Activated gamma-delta T cell treated with Interleukin-2 at 50 U/mL for 16 hours (primary cell): ENCODE results near the gene TMEM91.
A peak's percentile ranks its signal among the peaks of the same experiment; 100 is the strongest.
"Not testable (repeated sequence)": the region's sequence is repeated elsewhere in the genome, so short reads cannot be mapped to it uniquely, and the experiment has no call there.

ENCODE experiments used
- DNase-seq: peaks from one replicate; pipeline ENCODE4 v3.0.0-alpha.2; 2020

Gene TMEM91

DNA sequence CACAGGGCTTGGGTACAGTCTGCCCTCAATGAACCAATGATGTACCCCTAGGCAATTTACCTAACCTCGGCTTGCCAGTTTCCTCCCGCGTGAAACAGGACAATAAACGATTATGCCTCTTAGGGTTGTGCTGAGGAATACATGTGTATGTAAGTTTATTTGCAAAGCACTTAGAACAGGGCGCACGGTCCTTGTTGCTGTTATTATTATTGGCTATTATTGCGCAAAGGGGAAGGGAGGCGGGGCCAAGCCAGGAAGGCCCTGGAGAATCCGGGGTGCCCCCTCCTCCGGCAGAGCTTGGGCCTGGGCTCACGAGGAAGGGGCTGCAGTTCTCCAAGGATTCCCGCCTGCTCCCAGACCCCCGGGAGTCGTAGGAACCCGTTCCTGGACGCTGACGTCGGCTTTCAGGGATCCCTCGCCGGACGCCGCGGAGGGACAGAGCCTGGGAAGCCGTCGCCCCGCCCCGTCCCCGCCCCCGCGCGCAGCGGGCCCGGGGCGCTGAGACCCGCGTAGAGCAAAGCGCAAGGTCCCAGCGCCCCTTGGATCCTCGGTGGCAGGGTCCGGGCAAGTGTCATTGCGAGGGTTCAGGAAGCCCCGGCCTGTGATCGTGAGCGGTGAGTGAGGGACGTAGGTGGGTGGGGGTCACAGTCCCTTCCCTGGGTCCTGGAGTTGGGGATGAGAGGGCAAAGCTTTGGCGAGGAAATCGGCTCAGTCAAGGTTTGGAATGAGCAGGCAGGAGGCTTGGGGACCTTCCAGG lies at the start of gene TMEM91:
TSS of gene TMEM91 (plus strand) at position 293 of the 757 bp plus-strand sequence. CDS start 1,777 bp downstream, outside the sequence.
- no peak for DNase-seq

DNA sequence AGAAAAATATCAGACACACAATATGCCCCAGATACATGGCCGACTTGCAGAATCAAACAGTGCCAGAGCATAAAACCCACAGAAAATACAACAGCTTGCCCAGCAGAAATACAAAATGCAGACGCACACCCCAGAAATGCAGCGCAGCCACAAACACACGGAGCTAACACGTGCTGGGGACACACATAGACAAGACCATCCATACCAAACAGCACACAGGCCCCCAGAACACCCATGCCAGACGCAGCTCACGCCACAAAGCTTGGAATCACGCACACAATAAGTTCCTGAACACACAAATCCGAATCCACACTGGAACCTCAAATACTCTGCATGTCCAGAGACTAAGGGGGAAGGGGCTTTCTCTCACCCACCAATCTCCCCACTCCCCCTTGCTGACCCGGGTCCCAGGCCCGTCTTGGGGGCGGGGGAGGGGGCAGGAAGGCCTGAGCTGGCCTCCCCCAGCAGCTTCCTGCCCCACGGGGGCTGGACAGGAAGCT lies 49.2 kb upstream of the TMEM91 start:
- no peak for DNase-seq

DNA sequence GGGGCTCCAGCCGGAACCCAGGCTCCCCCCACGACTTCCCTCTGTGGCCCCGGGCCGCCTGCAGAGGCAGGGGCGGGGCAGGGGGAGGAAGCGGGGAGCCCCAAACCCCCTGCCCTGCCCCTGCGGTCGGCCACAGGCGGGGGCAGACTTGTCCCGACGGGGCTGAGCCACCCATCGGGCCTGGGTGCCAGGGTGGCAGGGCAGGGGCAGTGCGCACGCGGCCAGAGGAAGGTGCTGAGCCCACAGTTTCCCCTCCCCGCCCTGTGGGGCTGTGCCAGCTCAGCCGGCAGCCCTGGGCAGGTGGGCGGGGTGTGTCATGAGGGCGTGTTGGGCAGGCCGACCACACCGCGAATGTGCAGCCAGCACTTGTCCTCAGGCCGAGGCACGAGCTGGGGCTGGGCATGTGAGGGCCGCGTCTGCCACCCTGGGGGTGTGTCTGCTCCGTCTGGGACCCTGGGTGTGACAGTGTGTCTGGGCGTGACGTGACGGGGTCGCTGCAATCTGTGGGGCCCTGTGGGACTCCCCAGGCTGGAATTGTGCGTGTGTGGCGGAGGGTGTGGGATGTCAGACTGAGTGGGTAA lies 48.7 kb upstream of the TMEM91 start:
- DNase-seq: peak; percentile 85

DNA sequence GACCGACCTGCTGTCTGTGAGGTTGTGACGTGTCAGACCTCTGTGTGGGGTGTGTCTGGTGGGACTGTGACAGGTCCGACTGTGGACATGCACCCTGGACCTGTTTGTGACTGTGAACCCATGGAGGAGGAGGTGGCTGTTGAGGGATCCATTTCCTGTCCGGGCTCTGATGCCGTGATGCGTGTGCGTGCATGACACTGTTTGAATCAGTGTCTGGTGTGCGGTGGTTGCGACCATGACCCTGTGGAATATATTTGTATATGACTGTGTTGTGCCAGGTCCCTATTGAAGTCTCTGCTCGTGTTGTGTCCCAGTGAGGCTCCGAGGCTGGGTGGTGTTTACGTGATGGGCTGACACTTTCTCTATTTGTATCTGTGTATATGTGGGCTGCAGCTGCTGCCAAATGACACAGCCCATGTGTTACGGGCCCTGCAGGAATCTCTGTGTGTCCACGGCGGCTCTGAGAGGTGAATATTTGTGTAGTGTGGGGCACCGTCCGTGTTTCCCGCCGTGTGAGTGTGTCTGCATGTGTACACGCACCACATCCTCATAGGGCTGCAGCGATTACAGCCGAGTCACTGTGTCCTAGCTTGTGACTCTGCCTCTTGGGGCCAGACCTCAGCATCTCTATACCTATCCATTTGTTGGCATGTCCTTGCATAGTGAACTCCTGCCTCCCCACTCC lies 48.0 kb upstream of the TMEM91 start:
- no peak for DNase-seq

DNA sequence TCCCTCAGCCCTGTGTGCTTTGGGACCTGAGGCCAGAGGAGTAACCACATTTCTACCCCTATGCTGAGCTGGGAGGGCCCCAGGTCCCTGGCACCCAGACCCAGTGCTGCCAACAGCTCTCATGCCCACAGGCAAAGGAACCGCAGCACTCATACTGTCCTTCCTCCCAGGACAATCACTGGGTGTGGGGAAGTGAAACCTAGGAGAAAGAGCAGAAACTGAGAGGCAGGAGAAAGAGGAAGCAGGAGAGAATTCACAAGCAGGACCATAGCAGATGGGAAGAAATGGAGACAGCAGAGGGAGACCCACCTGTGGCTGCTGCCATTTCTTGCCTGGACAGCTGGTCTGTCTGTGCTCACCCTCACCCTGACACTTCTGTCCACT lies 47.5 kb upstream of the TMEM91 start:
- DNase-seq: no peak

DNA sequence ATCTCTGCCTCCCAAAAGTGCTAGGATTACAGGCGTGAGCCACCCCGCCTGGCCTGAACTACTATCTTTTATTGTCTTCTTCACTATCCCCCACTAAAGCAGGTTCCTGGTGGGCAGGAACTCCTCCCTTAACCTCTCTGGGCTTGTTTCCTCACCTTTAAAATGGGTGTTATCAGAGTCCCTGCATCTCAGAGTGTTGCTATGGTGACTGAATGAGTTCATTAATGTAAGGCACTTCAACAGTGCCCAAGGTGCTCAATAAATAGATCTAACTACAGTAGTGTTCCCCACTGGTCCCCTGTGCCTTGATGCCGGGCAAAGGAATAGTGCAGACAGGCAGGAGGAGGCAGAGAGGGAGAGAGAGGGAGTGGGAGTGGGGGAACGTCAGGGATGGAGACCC lies 45.9 kb upstream of the TMEM91 start:
- no peak for DNase-seq

DNA sequence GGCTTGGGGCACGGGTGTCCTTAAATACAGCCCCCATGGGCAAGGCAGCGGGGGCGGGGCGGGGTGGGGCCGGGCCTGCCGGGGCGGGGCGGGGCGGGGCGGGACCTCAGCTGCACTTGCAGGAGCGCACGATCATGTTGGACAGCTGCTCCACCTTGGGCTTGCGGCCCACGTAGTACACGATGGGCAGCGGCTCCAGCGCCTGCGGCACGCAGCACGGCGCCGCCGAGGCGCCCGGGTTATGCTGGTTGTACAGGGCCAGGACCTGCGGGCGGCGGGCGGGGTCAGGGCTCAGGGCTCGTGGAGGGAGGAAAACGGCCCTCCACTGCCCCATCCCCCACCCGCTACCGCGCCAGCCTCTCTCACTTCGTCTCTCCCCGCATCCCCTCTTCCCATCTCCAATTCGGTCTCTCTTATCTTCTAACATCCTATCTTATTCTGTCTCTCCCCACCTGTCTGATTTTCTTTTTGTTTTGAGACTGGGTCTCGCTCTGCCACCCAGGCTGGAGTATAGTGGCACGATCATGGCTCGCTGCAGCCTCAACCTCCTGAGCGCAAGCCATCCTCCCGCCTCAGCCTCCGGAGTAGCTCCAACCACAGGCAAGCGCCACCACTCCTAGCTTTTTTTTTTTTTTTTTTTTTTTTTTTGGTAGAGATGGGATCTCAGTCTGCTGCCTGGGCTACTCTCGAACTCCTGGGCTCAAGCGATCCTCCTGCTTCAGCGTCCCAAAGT lies 45.2 kb upstream of the TMEM91 start:
- DNase-seq: no peak

DNA sequence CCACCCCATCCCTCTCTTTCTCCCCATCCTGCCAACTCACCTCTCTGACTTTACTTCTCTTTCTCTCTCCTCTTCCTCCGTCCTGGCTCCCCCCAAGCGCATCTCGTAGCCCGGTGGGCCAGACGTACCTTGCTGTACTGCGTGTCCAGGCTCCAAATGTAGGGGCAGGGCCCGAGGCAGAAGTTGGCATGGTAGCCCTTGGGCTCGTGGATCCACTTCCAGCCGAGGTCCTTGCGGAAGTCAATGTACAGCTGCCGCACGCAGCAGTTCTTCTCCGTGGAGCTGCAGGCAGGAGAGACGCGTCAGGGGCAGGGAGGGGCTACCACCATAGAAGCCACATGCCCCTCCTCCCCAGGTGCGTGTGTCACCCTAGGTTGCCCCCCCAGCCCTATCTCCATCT lies 44.3 kb upstream of the TMEM91 start:
- DNase-seq: no peak

DNA sequence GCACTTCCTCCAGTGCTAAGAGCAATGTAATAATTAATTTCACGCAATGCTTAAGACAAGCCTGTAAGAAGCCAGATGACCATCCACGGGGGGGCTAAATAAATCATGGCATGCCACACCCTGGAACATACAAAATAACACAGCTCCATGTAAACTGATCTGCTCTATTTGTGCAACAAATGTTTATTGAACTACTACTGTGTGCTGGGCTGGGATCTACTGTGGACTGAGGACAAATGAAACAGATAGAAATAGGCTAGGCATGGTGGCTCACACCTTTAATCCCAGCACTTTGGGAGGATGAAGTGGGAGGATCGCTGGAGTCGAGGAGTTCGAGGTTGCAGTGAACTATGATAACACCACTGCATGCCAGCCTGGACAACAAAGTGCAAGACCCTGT lies 43.9 kb upstream of the TMEM91 start:
- DNase-seq: no peak

DNA sequence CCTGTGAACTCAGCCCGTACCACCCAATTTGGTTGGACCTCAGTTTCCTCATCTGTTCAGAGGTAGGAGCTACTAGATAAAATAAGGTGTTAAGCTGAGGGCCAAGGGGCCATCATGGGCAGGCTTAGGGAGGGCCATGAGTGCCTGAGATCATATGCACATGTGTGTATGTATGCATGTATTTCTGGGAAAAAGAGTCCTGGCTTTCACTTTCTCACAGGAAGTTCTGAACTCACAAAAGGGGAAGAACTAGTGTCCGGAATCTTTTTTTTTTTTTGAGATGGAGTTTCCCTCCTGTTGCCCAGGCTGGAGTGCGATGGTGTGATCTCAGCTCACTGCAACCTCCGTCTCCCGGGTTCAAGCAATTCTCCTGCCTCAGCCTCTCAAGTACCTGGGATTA lies 41.5 kb upstream of the TMEM91 start:
- DNase-seq: no peak

DNA sequence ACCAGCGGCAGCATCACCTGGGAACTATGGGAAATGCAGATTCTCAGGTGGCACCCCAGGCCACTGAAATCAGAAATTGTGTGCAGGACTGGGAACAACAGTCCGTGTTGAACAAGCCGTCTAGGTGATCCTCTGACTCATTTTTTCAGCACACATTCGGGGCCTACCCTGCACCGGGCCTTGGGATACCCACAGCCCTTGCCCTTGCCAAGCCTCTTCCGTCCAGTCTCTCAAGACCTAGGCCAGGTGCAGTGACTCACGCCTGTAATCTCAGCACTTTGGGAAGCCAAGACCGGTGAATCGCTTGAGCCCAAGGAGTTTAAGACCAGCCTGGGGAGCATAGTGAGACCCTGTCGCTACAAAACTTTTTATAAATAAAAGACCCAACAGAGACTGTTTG lies 40.9 kb upstream of the TMEM91 start:
- DNase-seq: no peak

DNA sequence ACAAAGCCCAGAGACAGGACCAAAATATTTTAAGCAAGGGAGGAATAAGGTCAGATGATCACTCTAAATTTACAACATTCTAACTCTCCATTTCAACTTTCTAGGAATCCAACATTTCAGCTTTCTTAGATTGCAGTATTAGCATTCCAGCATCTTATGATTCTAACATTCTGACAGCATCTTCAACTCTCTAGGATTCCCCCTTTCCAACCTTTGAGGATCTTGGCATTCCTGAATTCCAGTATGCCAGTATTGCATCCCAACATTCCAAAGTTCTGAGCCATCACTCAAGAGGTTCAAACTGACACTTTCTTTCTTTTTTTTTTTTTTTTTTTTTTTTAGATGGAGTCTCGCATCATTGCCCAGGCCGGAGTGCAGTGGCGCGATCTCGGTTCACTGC lies 36.4 kb upstream of the TMEM91 start:
- DNase-seq: no peak

DNA sequence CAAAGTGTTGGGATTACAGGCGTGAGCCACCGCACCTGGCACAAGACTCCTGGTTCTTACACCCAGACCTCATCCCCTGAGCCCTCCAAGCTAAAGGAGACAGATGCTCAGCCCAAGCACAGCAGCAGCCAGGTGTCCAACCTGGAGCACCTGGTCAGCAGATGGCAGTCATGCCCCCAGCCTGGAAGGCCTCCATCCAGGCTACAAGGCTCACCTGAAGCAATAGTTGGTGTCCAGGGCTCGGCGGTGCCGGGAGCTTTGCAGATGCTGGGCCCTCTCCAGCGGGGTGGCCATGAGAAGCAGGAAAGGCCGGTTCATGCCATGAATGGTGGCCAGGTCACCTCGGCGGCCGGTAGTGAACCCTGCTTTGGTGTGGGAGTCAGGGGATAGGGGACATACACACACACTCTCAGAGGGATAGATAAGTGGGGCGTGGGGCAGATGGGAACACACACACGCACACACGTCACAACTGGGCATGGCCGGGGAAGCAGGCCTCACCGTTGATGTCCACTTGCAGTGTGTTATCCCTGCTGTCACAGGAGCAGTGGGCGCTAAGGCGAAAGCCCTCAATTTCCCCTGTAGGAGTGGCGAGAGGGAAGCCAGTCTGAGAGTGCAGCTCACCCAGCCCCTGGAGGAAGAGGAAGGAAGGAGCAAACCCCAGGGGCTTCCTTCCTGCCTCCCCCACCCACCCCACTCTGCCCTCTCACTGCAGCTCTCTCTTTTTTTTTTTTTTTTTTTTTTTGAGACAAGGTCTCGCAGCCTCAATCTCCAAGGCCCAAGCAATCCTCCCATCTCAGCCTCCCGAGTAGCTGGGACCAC lies 34.5 kb upstream of the TMEM91 start:
- DNase-seq: no peak

DNA sequence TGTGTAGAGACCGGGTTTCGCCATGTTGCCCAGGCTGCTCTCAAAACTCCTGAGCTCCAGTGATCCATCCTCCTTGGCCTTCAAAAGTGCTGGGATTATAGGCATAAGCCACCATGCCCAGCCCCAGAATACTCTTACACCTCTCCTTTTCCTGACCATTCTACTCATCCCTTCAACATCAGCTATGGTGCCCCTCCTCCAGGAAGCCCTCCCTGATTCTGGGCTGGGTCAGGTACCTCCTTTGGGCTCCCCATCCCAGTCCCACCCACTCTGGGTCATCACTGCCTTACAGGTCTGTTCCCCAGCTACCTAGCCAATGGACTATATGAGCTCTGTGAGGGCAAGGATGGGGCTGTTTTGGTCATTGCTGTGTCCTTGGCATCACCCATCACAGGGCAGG lies 32.2 kb upstream of the TMEM91 start:
- DNase-seq: no peak

DNA sequence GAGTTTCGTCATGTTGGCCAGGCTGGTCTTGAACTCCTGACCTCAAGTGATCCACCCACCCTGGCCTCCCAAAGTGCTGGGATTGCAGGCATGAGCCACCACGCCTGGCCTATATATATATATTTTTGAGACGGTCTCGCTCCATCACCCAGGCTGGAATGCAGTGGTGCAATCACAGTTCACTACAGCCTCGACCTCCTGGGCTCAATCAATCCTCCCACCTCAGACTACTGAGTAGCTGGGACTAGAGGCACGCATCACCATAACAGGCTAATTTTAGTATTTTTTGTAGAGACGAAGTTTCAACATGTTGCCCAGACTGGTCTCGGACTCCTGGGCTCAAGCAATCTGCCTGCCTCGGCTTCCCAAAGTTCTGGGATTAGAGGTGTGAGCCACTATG lies 29.4 kb upstream of the TMEM91 start:
- DNase-seq: not testable (repeated sequence)

DNA sequence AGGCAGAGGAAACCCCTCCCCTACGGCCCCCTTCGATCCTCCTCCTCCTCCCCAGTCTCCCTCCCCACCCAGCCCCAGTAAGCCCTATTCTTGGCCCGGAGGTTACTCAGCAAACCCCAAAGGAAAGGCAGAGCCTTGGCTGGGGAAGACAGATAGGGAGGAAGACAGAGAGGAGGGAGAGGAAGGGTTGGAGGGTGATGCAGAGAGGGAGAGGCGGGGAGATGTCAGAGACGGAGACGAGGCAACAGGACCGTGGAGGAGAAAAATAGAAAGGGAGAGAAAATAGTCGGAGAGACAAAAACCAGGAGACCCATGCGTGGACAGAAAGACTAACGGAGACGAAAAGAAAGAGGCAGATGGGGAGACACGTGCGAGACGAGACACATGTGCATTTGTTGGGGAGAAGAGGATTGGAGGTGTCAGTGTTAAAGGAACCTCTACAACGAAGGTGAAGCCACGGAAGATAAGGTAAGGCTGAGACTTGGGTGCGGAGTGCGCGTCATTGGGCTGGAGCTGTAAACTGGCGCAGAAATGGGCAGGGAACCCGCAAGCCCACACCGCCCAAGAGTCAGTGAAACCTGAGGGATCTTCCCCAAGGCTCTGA lies 25.5 kb upstream of the TMEM91 start:
- no peak for DNase-seq

DNA sequence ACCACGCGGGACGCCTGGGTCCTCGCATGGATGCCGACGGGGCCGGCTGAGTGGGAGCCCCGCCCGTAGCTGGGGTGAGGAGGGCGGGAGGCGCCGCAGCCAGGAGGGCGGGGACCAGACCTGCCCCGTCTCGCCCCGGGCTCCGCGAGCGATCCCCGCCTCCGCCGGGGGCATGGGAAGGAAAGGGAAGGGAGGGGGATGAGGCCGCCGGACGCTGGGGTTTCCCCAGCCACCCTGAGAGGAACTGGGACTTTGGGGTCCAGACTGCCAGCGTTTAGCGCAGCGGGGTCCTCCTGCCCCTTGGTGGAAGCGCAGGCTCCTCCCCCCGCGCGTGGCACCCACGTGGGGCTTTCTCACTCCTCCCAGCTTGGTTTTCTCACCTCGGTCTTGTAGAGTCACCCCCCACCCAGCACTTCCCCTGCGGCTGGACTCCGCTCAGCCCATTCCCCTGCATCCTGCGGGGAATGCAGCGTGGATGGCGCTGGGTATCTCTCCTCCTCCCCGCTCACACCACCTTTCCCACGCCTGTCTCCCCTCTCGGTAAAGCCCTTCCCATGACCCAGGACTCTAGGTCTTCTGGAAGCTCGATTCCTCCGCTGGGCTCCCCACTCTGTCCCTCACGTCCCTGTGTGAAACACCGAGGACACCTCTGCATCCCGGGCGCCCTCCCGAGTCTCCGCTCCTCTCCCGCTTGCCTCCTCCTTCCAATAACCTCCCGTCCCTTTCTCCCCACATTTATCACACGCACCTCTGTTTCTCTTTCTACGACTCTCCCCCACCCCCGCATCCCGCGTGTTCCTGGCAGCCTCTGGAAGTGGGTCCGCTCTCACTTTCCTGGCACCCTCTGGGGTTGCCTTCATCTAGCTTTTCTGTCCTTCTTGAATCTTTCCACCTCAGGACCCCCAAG lies 24.7 kb upstream of the TMEM91 start:
- DNase-seq: peak; percentile 86

DNA sequence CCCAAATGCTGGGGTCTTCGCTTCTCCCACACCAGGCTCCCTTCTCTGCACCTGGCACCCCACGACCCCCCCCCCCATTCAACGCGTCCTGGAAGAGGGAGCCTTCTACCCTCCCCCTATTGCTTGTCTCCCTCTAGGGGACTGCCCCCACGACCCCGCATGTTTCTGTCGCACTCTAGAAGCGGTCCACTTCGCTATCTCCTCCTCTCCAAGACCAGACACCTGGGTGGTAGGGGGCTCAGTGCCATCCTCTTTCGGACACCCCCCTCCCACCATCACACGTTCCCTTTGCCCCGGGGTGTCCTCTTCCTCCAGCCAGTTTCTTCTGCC lies 24.1 kb upstream of the TMEM91 start:
- no peak for DNase-seq

DNA sequence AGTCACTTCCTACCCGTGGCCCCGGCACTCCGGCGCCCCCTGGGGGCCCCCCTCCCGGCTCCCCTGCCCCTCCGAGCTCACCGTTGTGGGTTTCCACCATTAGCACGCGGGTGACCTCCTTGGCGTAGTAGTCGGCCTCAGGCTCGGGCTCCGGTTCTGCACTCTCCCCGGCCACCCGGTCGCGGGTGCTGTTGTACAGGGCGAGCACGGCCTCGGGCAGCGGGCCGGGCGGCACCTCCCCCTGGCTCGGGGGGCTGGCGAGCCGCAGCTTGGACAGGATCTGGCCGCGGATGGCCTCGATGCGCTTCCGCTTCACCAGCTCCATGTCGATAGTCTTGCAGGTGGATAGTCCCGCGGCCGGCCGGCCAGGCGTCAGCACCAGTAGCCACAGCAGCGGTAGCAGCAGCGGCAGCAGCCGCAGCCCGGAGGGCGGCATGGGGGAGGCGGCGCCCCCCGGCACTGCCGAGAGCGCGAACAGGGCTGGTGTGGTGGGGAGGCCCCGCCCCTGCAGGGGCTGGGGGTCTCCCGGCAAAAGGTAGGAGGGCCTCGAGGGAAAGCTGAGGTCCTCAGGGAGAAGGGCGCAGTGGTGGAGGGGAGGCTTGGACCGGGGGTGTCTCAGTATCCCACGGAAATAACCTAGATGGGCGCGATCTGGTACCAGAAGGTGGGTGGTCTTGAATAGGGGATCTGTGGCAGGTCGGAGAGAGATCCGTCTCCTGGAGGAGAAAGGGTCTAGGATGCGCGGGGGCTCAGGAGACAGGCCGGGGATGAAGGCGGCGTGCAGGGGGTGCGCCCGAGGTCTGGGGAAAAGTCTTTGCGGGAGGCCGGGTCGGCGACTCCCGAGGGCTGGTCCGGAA lies 23.5 kb upstream of the TMEM91 start:
- peak; percentile 81 for DNase-seq
